IMR-90 (cell line): ENCODE results near the gene ADGRA1. TPM values are rescaled to one million over a fixed set of nuclear protein-coding genes. Genes with fewer than 3 reads are reported as not detected.

Experiments
- ATAC-seq: fragments of 200-7000 bp; cut with Tn5 transposase; 2 replicates; pipeline ENCODE4 v1.9.1; 2020; ENCODE audit warnings: low read depth, mild to moderate bottlenecking, moderate library complexity
- BruUV-seq: library from RNA; stranded (reverse); fragments of 400-500 nt; replicated peaks from 2 replicates; lab custom pipeline; 2021; lab: Mats Ljungman, UMichigan
- CTCF ChIA-PET: fragments of 300-600 bp; formaldehyde crosslinking; extraction: SDS; loops from one replicate; lab custom pipeline; 2021; ENCODE audit warnings: antibody characterized with exemption; lab: Yijun Ruan, JAX
- POLR2A ChIA-PET: fragments of 300-600 bp; sonication (Branson Sonifier 250); formaldehyde crosslinking; loops from one replicate; lab custom pipeline; 2022; ENCODE audit warnings: antibody characterized with exemption; ENCODE audit not compliant: unreplicated experiment; lab: Charles Lee
- DNase-seq: peaks from one replicate; pipeline ENCODE4 v3.0.0; 2013
- H2AFZ ChIP-seq: replicated peaks from 2 replicates; pipeline ENCODE3; 2013; ENCODE audit warnings: low read length, mild to moderate bottlenecking; ENCODE audit not compliant: poor library complexity
- H2AK5ac ChIP-seq: 2 replicates; pipeline ENCODE4 v1.6.1; 2013; ENCODE audit warnings: low read depth, low read length, inconsistent platforms
- H2AK9ac ChIP-seq: replicated peaks from 2 replicates; pipeline ENCODE3; 2013; ENCODE audit warnings: mild to moderate bottlenecking, low read depth, low read length, moderate library complexity; ENCODE audit not compliant: poor library complexity
- H2BK120ac ChIP-seq: 2 replicates; pipeline ENCODE4 v1.6.1; 2013; ENCODE audit warnings: low read depth, low read length, inconsistent platforms
- H2BK15ac ChIP-seq: 3 replicates; pipeline ENCODE4 v1.6.1; 2013; ENCODE audit warnings: low read depth, low read length, inconsistent platforms
- H2BK20ac ChIP-seq: 2 replicates; pipeline ENCODE4 v1.6.1; 2013; ENCODE audit warnings: low read depth, mild to moderate bottlenecking, inconsistent platforms, low read length, moderate library complexity
- H2BK5ac ChIP-seq: 2 replicates; pipeline ENCODE4 v1.6.1; 2013; ENCODE audit warnings: mild to moderate bottlenecking, low read depth, low read length, inconsistent platforms; ENCODE audit not compliant: poor library complexity, severe bottlenecking
- H3K14ac ChIP-seq: replicated peaks from 2 replicates; pipeline ENCODE4 v1.6.1; 2013; ENCODE audit warnings: low read depth, low read length, inconsistent platforms
- H3K18ac ChIP-seq: 2 replicates; pipeline ENCODE4 v1.6.1; 2013; ENCODE audit warnings: low read depth, low read length, control low read depth
- H3K23ac ChIP-seq: 2 replicates; pipeline ENCODE4 v1.6.1; 2013; ENCODE audit warnings: low read depth, low read length, inconsistent platforms
- H3K27ac ChIP-seq: 2 replicates; pipeline ENCODE4 v1.5.1; 2013; ENCODE audit warnings: mild to moderate bottlenecking, control low read depth, low read length; ENCODE audit not compliant: insufficient read depth
- H3K27me3 ChIP-seq: 2 replicates; pipeline ENCODE4 v1.6.1; 2013; ENCODE audit warnings: low read length; ENCODE audit not compliant: control insufficient read depth, insufficient read depth
- H3K36me3 ChIP-seq: 2 replicates; pipeline ENCODE4 v1.6.1; 2013; ENCODE audit warnings: low read length, mixed read lengths; ENCODE audit not compliant: control insufficient read depth, insufficient read depth
- H3K4ac ChIP-seq: 2 replicates; pipeline ENCODE4 v1.6.1; 2013; ENCODE audit warnings: low read depth, low read length, inconsistent platforms
- H3K4me1 ChIP-seq: 2 replicates; pipeline ENCODE4 v1.6.1; 2013; ENCODE audit warnings: low read length, mixed read lengths; ENCODE audit not compliant: control insufficient read depth, insufficient read depth
- H3K4me2 ChIP-seq: 2 replicates; pipeline ENCODE4 v1.6.1; 2013; ENCODE audit warnings: low read depth, mild to moderate bottlenecking, control low read depth, low read length, moderate library complexity
- H3K4me3 ChIP-seq: 2 replicates; pipeline ENCODE4 v1.5.1; 2013; ENCODE audit warnings: low read depth, mild to moderate bottlenecking, control low read depth, low read length, moderate library complexity; ENCODE audit not compliant: insufficient read depth
- H3K56ac ChIP-seq: 2 replicates; pipeline ENCODE4 v1.6.1; 2013; ENCODE audit warnings: low read length, inconsistent platforms; ENCODE audit not compliant: insufficient read depth; ENCODE audit errors: extremely low read depth
- H3K79me1 ChIP-seq, 2 experiments: 2 replicates each; pipeline ENCODE4 v1.6.1; 2013; ENCODE audit warnings: low read length in 2 of 2, inconsistent platforms in 1 of 2, low read depth in 1 of 2
- H3K9ac ChIP-seq: 2 replicates; pipeline ENCODE4 v1.6.1; 2013; ENCODE audit warnings: low read depth, low read length, control low read depth
- H3K9me1 ChIP-seq: 2 replicates; pipeline ENCODE4 v1.6.1; 2013; ENCODE audit warnings: low read length, inconsistent platforms; ENCODE audit not compliant: insufficient read depth
- H3K9me3 ChIP-seq: 2 replicates; pipeline ENCODE4 v1.6.1; 2013; ENCODE audit warnings: low read length; ENCODE audit not compliant: control insufficient read depth, insufficient read depth
- H4K20me1 ChIP-seq: 2 replicates; pipeline ENCODE4 v1.6.1; 2013; ENCODE audit warnings: low read length, inconsistent platforms; ENCODE audit not compliant: insufficient read depth
- H4K5ac ChIP-seq: 2 replicates; pipeline ENCODE4 v1.6.1; 2013; ENCODE audit warnings: mild to moderate bottlenecking, low read depth, low read length, control low read depth
- H4K8ac ChIP-seq, 2 experiments: 2 replicates each; pipeline ENCODE4 v1.6.1; 2013; ENCODE audit warnings: low read depth in 2 of 2, low read length in 2 of 2, control low read depth in 1 of 2, inconsistent platforms in 1 of 2
- H4K91ac ChIP-seq: 2 replicates; pipeline ENCODE4 v1.6.1; 2013; ENCODE audit warnings: low read depth, low read length, inconsistent platforms; ENCODE audit not compliant: insufficient read depth
- BHLHE40 ChIP-seq: fragments of 150-350 bp; IDR thresholded peaks from 2 replicates; pipeline ENCODE4 v1.6.1; 2016; ENCODE audit warnings: mild to moderate bottlenecking, low read depth, low read length
- CEBPB ChIP-seq: IDR thresholded peaks from 2 replicates; pipeline ENCODE4 v1.6.1; 2012; ENCODE audit warnings: low read depth, low read length, improper control_type of control experiment
- CHD1 ChIP-seq: IDR thresholded peaks from 2 replicates; pipeline ENCODE4 v1.6.1; 2012; ENCODE audit warnings: low read depth, low read length, improper control_type of control experiment
- CTCF ChIP-seq: conservative IDR thresholded peaks from 2 replicates; pipeline ENCODE4 v1.5.1; 2012; ENCODE audit warnings: mild to moderate bottlenecking, low read depth, low read length, improper control_type of control experiment
- FOS ChIP-seq: fragments of 150-350 bp; IDR thresholded peaks from 2 replicates; pipeline ENCODE4 v1.6.1; 2016; ENCODE audit warnings: low read depth, low read length
- MAFK ChIP-seq: IDR thresholded peaks from 2 replicates; pipeline ENCODE4 v1.6.1; 2012; ENCODE audit warnings: low read depth, low read length, improper control_type of control experiment
- MXI1 ChIP-seq: IDR thresholded peaks from 2 replicates; pipeline ENCODE4 v1.6.1; 2012; ENCODE audit warnings: low read depth, mild to moderate bottlenecking, low read length, moderate library complexity, borderline replicate concordance
- NFE2L2 ChIP-seq: fragments of 150-350 bp; IDR thresholded peaks from 2 replicates; pipeline ENCODE4 v1.6.1; 2016; ENCODE audit warnings: low read depth, mild to moderate bottlenecking, low read length
- POLR2A ChIP-seq: IDR thresholded peaks from 2 replicates; pipeline ENCODE4 v1.6.1; 2012; ENCODE audit warnings: mild to moderate bottlenecking, low read depth, low read length
- RAD21 ChIP-seq: IDR thresholded peaks from 2 replicates; pipeline ENCODE4 v1.6.1; 2012; ENCODE audit warnings: low read length, improper control_type of control experiment
- RCOR1 ChIP-seq: IDR thresholded peaks from 2 replicates; pipeline ENCODE4 v1.6.1; 2012; ENCODE audit warnings: mild to moderate bottlenecking, low read length, improper control_type of control experiment; ENCODE audit not compliant: insufficient replicate concordance
- SMC3 ChIP-seq: fragments of 150-350 bp; IDR thresholded peaks from 2 replicates; pipeline ENCODE4 v1.6.1; 2016; ENCODE audit warnings: low read depth, mild to moderate bottlenecking, antibody characterized with exemption, low read length, moderate library complexity
- USF2 ChIP-seq: fragments of 150-350 bp; IDR thresholded peaks from 2 replicates; pipeline ENCODE4 v1.6.1; 2017; ENCODE audit warnings: mild to moderate bottlenecking, antibody characterized with exemption, low read length, low read depth
- WGBS, 2 experiments: methylation state at CpG; one replicate each; pipeline versions ENCODE4 v1.1.5 to v1.1.7; 2013; ENCODE audit warnings: missing lambda C conversion rate in 2 of 2; ENCODE audit not compliant: insufficient read length in 1 of 2; ENCODE audit errors: extremely low coverage in 2 of 2; 5-methylcytosine and 5-hydroxymethylcytosine counted together
- dilution Hi-C: fragments of 300-500 bp; cut with HindIII; formaldehyde crosslinking; loops from one replicate; pipeline ENCODE4 v1.14.3; 2018; ENCODE audit warnings: low sequenced_read_pairs; ENCODE audit not compliant: unreplicated experiment
- in situ Hi-C: fragments of 300-500 bp; cut with MboI; formaldehyde crosslinking; loops from 3 replicates; pipeline ENCODE4 v1.14.3; 2019; ENCODE audit warnings: low sequenced_read_pairs, inconsistent platforms, mixed read lengths
- intact Hi-C: fragments of 100-400 bp; cut with micrococcal nuclease; formaldehyde crosslinking; loops from 2 replicates; pipeline ENCODE4 v1.10.0; 2022
- polyA plus RNA-seq, 3 experiments: library from polyadenylated mRNA; depleted of rRNA; stranded (reverse); fragments of >200 nt; gene quantifications; 2 replicates each; pipeline ENCODE4 v1.2.3, GENCODE V29; 2012; ENCODE audit warnings: low replicate concordance in 1 of 3
- total RNA-seq: library from RNA; depleted of rRNA; stranded (reverse); fragments of >200 nt; gene quantifications from 2 replicates; pipeline ENCODE4 v1.2.3, GENCODE V29; 2012

Gene ADGRA1
- total and polyA plus RNA-seq, 2 of the 4 experiments (the other 2 are of a cell fraction), result not detected

- BruUV-seq, result no TSS peak
These were observed 18.1 kb downstream of the ADGRA1 start for GRCh38 chr10:133105686-133106390.

More at GRCh38 chr10:133105686-133106390, 18.1 kb downstream of the ADGRA1 start:
- Histone ChIP-seq H3K4me1 (no peaks in the 10 kb centered on the region), H3K56ac (no peak overlapping the region), H2BK120ac (no peak overlapping the region), H3K9me3 (peaks cover 16% of the 10 kb centered on the region), H3K23ac (no peak overlapping the region), H3K27ac (no peak overlapping the region), H3K36me3 (no peaks in the 10 kb centered on the region), H4K20me1 (no peaks in the 10 kb centered on the region), H2AFZ (no peak overlapping the region), H2AK9ac (no peak overlapping the region), H3K27me3 (peaks cover 8% of the 10 kb centered on the region; the same call in 1 of the 2 replicates), H3K18ac (no peak overlapping the region), H4K5ac (no peak overlapping the region), H3K4me3 (no peak overlapping the region), H2BK15ac (no peak overlapping the region), H2BK5ac (no peak overlapping the region), H3K4me2 (no peak overlapping the region), H3K9ac (no peak overlapping the region), H3K9me1 (no peaks in the 10 kb centered on the region), H2BK20ac (no peak overlapping the region), H4K8ac (no peak overlapping the region), H2AK5ac (no peak overlapping the region), H3K14ac (no peak overlapping the region), H4K91ac (no peak overlapping the region), H3K4ac (no peak overlapping the region), H3K79me1 (no peaks in the 10 kb centered on the region)
- no peak for TF ChIP-seq NFE2L2
- no peak for TF ChIP-seq MXI1
- TF ChIP-seq FOS, result no peak
- TF ChIP-seq POLR2A, result no peak
- no peak for TF ChIP-seq CTCF
- no peak for TF ChIP-seq RAD21
- no peak for TF ChIP-seq SMC3
- TF ChIP-seq CHD1, result no peak
- TF ChIP-seq CEBPB, result no peak
- no peak for TF ChIP-seq BHLHE40
- no peak for TF ChIP-seq RCOR1
- TF ChIP-seq USF2, result no peak
- no peak for TF ChIP-seq MAFK
- no peak for DNase-seq
- dilution Hi-C loops, result no loop called here
- intact Hi-C loops, result no loop called here
- in situ Hi-C loops, result no loop called here
- ChIA-PET POLR2A (no interaction called here), CTCF (no interaction called here)
- no peak for ATAC-seq
- WGBS, 2 experiments, result 60% methylated on average over 10 of the region's 19 CpGs; no CpG with 5 or more reads in 1 of the 2 experiments
